Glomerular visceral epithelial cell (primary cell): ENCODE data around the gene OR1E2.
"Not testable (repeated sequence)": the region's sequence is repeated elsewhere in the genome, so short reads cannot be mapped to it uniquely, and the experiment has no call there.

Experiments
- DNase-seq: peaks from one replicate; pipeline ENCODE4 v3.0.0-alpha.2; 2016; ENCODE audit errors: extremely low spot score

Gene OR1E2

DNA sequence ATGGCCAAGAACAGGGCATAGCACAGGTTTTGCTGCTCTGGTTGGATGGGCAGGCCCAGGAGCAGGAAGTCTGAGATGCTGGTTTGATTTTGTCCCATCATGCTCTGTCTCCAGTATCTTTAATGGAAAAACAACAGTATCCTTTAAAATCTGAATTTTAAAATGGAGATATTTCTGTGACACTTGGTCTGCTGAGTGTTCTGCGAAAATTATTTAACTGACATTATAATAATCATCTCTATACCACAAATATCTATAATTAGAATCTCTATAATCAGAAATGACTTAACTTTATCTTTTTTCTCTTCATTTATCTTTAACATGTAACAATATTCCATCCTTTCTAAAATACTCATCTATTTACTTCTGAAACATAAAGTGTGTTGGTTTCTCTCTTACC, 35.3 kb downstream of the OR1E2 start, which contains the start of gene OR1E1:
Gene OR1E1, minus strand, starts transcription at position 101 of the 400 bp plus-strand sequence. Its CDS starts 0 bp downstream, at position 101.
- no peak for DNase-seq

DNA sequence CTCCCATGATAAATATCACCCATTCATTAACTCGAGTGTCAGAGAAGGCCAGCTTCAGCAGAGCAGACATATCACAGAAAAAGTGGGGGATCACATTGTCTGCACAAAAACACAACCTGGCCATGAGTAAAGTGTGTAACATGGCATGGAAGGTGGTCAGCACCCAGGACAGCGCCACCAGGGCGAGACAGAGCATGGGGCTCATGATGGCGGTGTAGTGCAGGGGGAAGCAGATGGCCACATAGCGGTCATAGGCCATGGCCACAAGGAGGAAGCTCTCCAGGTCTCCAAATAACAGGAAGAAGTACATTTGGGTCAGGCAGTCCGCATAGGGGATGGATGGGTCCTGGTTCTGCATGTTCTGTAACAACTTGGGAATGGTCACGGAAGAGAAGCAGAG, 35.8 kb downstream of the OR1E2 start:
- DNase-seq, result not testable (repeated sequence)

DNA sequence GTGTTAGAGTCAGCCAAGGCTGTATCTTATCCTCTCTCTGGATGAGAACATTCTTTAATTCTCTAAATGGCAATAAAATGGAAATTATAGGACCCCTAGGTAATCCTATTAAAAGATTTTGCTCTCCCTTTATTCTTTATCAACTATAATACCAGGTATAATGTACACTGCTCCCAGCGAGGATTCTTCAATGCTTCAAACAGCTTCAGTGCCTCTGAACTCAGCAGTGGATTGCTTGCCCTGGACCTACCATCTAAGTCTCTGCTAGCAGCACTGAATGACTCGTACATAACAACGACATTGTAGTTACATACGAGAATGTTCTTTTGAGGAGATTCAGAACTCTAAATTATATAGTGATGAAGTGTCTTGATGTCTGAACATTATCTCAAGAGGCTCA, 43.9 kb downstream of the OR1E2 start:
- no peak for DNase-seq

DNA sequence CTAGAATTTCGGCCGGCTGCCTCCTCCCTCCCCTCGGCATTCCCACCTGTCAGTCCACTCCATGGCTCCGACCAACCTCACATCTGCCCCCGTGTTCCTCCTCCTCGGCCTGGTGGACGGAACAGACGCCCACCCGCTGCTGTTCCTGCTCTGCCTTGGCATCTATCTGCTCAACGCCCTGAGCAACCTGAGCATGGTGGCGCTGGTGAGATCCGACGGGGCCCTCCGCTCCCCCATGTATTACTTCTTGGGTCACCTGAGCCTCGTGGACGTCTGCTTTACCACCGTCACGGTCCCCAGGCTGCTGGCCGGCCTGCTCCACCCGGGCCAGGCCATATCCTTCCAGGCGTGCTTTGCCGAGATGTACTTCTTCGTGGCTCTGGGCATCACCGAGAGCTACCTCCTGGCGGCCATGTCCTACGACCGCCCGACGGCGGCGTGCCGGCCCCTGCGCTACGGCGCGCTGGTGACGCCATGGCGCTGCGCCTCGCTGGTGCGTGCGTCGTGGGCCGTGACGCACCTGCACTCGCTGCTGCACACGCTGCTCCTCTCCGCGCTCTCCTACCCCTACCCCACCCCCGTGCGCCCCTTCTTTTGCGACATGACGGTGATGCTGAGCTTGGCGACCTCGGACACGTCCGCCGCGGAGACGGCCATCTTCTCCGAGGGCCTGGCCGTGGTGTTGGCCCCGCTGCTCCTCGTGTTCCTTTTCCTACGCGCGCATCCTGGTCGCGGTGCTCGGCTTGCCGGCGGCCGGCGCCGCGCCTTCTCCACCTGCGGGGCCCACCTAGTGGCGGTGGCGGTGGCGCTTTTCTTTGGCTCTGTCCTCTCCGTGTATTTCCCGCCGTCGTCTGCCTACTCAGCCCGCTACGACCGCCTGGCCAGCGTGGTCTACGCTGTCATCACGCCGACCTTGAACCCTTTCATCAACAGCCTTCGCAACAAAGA, 47.5 kb downstream of the OR1E2 start, which contains the start of gene OR3A2:
Gene OR3A2, minus strand, starts transcription at position 440 of the 948 bp plus-strand sequence.
- DNase-seq, result no peak
